Ishikawa (cell line): ENCODE results near the gene ANKS6.

Source experiments
- EGR1 ChIP-seq: IDR thresholded peaks from 2 replicates; pipeline ENCODE4 v1.6.1; 2012
- EP300 ChIP-seq: IDR thresholded peaks from 2 replicates; pipeline ENCODE4 v1.6.1; 2012; ENCODE audit warnings: borderline replicate concordance
- FOXM1 ChIP-seq: IDR thresholded peaks from 2 replicates; pipeline ENCODE4 v1.6.1; 2012; ENCODE audit warnings: low read depth, borderline replicate concordance
- RAD21 ChIP-seq: IDR thresholded peaks from 2 replicates; pipeline ENCODE4 v1.6.1; 2012; ENCODE audit warnings: low read depth
- YY1 ChIP-seq: IDR thresholded peaks from 2 replicates; pipeline ENCODE4 v1.6.1; 2012; ENCODE audit warnings: low read depth
- TF ChIP-seq, protein P1 (sequence below): IDR thresholded peaks from 2 replicates; pipeline ENCODE4 v1.6.1; 2012; ENCODE audit warnings: low read depth, mild to moderate bottlenecking

DNA sequence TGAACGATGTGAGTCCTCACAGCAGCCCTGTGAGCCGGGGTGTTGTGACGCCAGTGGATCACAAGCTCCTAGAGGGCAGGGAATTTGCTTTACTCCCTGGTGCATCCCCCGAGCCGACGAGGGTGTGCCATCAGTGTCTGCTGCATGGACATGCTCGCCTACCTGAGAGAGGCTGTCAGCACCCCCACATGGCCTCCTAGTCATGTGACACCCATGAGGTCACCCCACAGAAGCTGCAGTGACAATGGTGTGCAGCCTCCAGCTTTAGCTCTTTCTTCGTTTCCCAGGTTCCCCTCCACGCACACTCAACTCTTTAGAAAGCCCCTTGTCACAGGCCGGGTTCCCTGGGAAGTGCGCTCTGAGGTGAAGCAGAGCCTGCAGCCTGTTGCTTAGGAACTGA, 67.9 kb downstream of the ANKS6 start:
- TF ChIP-seq EP300 (no peak), YY1 (no peak), FOXM1 (no peak), EGR1 (no peak), RAD21 (no peak)
- TF ChIP-seq, protein P1, sequence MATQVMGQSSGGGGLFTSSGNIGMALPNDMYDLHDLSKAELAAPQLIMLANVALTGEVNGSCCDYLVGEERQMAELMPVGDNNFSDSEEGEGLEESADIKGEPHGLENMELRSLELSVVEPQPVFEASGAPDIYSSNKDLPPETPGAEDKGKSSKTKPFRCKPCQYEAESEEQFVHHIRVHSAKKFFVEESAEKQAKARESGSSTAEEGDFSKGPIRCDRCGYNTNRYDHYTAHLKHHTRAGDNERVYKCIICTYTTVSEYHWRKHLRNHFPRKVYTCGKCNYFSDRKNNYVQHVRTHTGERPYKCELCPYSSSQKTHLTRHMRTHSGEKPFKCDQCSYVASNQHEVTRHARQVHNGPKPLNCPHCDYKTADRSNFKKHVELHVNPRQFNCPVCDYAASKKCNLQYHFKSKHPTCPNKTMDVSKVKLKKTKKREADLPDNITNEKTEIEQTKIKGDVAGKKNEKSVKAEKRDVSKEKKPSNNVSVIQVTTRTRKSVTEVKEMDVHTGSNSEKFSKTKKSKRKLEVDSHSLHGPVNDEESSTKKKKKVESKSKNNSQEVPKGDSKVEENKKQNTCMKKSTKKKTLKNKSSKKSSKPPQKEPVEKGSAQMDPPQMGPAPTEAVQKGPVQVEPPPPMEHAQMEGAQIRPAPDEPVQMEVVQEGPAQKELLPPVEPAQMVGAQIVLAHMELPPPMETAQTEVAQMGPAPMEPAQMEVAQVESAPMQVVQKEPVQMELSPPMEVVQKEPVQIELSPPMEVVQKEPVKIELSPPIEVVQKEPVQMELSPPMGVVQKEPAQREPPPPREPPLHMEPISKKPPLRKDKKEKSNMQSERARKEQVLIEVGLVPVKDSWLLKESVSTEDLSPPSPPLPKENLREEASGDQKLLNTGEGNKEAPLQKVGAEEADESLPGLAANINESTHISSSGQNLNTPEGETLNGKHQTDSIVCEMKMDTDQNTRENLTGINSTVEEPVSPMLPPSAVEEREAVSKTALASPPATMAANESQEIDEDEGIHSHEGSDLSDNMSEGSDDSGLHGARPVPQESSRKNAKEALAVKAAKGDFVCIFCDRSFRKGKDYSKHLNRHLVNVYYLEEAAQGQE, result no peak
